ENCODE data around the gene HIF3A. TPM values are rescaled to one million over a fixed set of nuclear protein-coding genes. Genes with fewer than 3 reads are reported as not detected.
"Not testable (repeated sequence)": the region's sequence is repeated elsewhere in the genome, so short reads cannot be mapped to it uniquely, and the experiment has no call there.

The HIF3A gene
- not detected for total RNA-seq

- Mint-ChIP-seq H3K27me3 (peaks cover 26% of the 10 kb centered on the region), H3K4me3 (no peak within 1 kb of the TSS), H3K36me3 (ENCODE audit: low read depth) (no peaks in the 10 kb centered on the region), H3K4me1 (ENCODE audit: low read depth) (peaks cover 3% of the 10 kb centered on the region), H3K27ac (no peak within 1 kb of the TSS), H3K9me3 (no peaks in the 10 kb centered on the region)
- ChIA-PET CTCF (interaction anchor here (1.2 to 1.7 kb wide), 2 partner anchors 16 to 34 kb away, joined by 4 to 7 read pairs; no protein-coding TSS in a partner anchor), POLR2A (interaction anchor here (0.6 kb wide), 1 partner anchor 1341 kb away, joined by 4 read pairs; no protein-coding TSS in a partner anchor)
- intact Hi-C loops (cut with micrococcal nuclease), result no loop called here
- ATAC-seq (peak; percentile 30), DNase-seq (peak; percentile 14)
- TF ChIP-seq, protein P1, sequence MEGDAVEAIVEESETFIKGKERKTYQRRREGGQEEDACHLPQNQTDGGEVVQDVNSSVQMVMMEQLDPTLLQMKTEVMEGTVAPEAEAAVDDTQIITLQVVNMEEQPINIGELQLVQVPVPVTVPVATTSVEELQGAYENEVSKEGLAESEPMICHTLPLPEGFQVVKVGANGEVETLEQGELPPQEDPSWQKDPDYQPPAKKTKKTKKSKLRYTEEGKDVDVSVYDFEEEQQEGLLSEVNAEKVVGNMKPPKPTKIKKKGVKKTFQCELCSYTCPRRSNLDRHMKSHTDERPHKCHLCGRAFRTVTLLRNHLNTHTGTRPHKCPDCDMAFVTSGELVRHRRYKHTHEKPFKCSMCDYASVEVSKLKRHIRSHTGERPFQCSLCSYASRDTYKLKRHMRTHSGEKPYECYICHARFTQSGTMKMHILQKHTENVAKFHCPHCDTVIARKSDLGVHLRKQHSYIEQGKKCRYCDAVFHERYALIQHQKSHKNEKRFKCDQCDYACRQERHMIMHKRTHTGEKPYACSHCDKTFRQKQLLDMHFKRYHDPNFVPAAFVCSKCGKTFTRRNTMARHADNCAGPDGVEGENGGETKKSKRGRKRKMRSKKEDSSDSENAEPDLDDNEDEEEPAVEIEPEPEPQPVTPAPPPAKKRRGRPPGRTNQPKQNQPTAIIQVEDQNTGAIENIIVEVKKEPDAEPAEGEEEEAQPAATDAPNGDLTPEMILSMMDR (IDR thresholded peaks at IDR 0.05), result no peak
These were observed at the start of gene HIF3A for GRCh38 chr19:46296722-46297461. HIF3A (plus strand) TSS chr19:46297042; CDS start chr19:46297077, 35 bp downstream.

DNA sequence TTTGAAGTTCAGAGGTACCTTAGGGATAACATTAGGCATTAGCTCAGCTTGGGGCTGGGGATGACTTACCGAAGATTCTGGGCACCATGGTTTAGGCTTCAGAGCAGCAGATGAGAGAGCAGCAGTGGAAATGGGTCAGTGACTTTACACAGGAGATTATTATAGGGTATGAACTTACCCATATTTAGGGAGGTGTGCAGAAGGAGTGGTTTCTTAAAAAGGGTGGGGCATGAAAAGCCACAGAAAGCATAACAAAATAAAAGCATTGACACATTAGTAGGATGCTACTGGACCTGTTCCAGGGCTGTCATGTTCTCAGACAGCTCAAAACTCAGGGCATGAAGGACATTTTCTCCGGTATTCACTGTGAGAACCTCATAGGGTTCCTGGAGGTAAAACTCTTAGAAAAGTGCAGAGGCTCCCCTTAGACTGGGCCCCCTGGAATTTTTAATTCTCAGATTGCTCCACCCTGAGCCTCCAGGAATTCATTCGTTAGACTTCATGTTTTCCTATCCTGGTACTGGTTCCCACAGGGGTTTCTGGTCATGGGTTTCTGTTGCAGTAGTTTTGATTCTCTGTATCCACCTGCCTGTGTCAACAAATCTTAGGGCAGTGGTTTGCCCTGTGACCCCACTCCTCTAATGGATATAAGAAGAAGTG is 46.6 kb upstream of the HIF3A start:
- peaks cover 42% of the 10 kb centered on the region for H3K27me3 Mint-ChIP-seq
- ChIA-PET CTCF (interaction anchor here (0.9 kb wide), 1 partner anchor 15 kb away, joined by 4 read pairs; no protein-coding TSS in a partner anchor), POLR2A (interaction anchor here (1.1 to 1.5 kb wide), 2 partner anchors 12 to 126 kb away, joined by 3 to 5 read pairs; no protein-coding TSS in a partner anchor)
- H3K4me1 Mint-ChIP-seq (ENCODE audit: low read depth), result no peaks in the 10 kb centered on the region
- TF ChIP-seq, protein P1 (IDR thresholded peaks at IDR 0.05), result no peak
- intact Hi-C loops (cut with micrococcal nuclease), result no loop called here
- H3K27ac Mint-ChIP-seq, result no peak overlapping the region
- no peak for ATAC-seq
- H3K36me3 Mint-ChIP-seq (ENCODE audit: low read depth), result no peaks in the 10 kb centered on the region
- H3K9me3 Mint-ChIP-seq, result no peaks in the 10 kb centered on the region
- no peak overlapping the region for H3K4me3 Mint-ChIP-seq
- DNase-seq, result no peak

DNA sequence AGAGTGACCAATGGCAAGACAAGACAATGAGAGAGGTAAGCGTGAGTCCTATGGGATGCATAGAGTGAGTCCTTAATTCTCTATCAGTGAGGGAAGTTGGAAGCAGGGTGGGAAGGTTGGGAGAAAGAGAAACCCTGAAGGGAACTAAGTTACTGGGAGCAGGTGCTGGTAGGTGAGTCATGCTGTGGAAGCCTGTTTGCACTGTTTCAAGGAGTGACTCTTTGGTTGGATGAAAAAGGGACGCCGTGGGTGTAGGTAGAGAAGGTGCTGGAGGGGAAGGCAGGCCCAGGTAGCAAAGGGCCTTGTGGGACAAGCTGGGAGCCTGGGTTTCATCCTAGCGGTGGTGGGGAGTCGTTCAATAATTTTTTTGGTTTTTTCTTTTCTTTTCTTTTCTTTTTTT is 45.4 kb upstream of the HIF3A start:
- no peaks in the 10 kb centered on the region for H3K36me3 Mint-ChIP-seq (ENCODE audit: low read depth)
- POLR2A ChIA-PET, result interaction anchor here (0.6 kb wide), 1 partner anchor 1157 kb away, joined by 3 read pairs; no protein-coding TSS in a partner anchor
- TF ChIP-seq, protein P1 (IDR thresholded peaks at IDR 0.05), result no peak
- H3K27me3 Mint-ChIP-seq, result peaks cover 46% of the 10 kb centered on the region
- no peak overlapping the region for H3K27ac Mint-ChIP-seq
- DNase-seq (no peak), ATAC-seq (no peak)
- CTCF ChIA-PET, result no interaction called here
- no peaks in the 10 kb centered on the region for H3K9me3 Mint-ChIP-seq
- intact Hi-C loops (cut with micrococcal nuclease), result no loop called here
- no peak overlapping the region for H3K4me3 Mint-ChIP-seq
- H3K4me1 Mint-ChIP-seq (ENCODE audit: low read depth), result no peaks in the 10 kb centered on the region

DNA sequence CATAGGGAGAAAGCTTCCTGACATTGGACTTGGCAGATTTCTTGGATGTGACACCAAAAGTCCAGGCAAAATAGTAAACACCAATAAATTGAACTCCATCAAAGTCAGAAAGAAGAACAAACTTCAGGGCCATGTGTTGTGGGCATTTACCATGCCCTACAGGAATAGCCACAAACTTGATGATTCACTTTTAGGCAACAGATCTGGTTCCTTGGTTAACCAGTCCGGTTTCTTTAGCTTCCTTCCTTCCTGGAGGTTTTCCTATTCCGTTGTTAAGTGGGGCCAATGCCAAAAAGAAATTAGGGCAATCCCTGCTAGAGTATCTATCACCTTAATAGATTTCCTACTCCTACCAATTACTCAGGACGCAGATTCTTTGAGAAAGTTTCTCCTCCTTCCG is 42.1 kb upstream of the HIF3A start:
- intact Hi-C loops (cut with micrococcal nuclease), result no loop called here
- CTCF ChIA-PET, result interaction anchor here (0.6 to 1.3 kb wide), 3 partner anchors 10 to 485 kb away, joined by 3 to 8 read pairs (median 4); partner anchors contain the start of gene SIX5
- Mint-ChIP-seq H3K36me3 (ENCODE audit: low read depth) (no peaks in the 10 kb centered on the region), H3K4me1 (ENCODE audit: low read depth) (no peaks in the 10 kb centered on the region), H3K9me3 (no peaks in the 10 kb centered on the region), H3K4me3 (no peak overlapping the region), H3K27ac (no peak overlapping the region), H3K27me3 (peaks cover 37% of the 10 kb centered on the region)
- DNase-seq (no peak), ATAC-seq (no peak)
- TF ChIP-seq, protein P1 (IDR thresholded peaks at IDR 0.05), result no peak
- POLR2A ChIA-PET, result no interaction called here

DNA sequence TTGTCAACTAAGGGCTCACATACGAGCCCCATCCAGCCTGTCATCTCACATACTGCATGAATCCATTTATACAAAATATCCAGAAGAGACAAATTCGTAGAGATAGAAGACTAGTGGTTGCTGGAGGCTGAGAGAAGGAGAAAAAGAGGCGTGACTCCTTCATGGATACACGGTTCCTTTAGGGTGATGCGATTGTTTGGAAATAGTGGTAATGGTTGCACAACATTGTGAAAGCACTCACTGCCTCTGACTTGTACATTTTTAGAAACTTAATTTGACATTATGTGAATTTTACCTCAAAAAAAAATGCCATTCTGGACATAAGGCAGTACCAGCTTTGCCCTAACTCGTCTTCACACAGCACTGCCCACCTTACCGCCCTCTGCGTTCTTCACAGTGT is 40.0 kb upstream of the HIF3A start:
- H3K4me3 Mint-ChIP-seq, result no peak overlapping the region
- DNase-seq (no peak), ATAC-seq (no peak)
- no peak overlapping the region for H3K27ac Mint-ChIP-seq
- ChIA-PET POLR2A (no interaction called here), CTCF (interaction anchor here (1.4 kb wide), 1 partner anchor 24 kb away, joined by 5 read pairs; no protein-coding TSS in a partner anchor)
- TF ChIP-seq, protein P1 (IDR thresholded peaks at IDR 0.05), result no peak
- H3K36me3 Mint-ChIP-seq (ENCODE audit: low read depth), result no peaks in the 10 kb centered on the region
- no peaks in the 10 kb centered on the region for H3K9me3 Mint-ChIP-seq
- intact Hi-C loops (cut with micrococcal nuclease), result no loop called here
- no peaks in the 10 kb centered on the region for H3K4me1 Mint-ChIP-seq (ENCODE audit: low read depth)
- peaks cover 42% of the 10 kb centered on the region for H3K27me3 Mint-ChIP-seq

DNA sequence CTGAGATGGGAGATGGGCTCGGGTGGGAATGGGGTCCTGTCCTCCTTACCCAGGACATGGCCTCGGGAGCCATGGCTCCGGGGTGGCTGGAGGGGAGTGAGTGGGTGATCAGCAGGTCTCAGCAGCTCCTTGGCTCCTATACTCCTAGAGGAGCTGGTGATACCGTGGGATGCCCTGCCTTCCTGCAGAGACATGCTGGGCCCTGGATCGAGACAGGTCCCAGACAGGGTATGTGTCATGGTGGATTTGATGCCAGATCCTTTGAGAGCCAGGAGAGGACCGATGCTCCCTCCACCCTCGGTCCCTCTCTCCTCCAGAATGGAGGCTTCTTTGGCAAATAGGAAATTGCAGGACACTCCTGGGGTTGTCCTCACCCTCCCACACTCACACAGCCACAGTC is 35.3 kb upstream of the HIF3A start:
- POLR2A ChIA-PET; H3K27ac Mint-ChIP-seq; ATAC-seq; H3K4me3 Mint-ChIP-seq; H3K36me3 Mint-ChIP-seq (ENCODE audit: low read depth); H3K9me3 Mint-ChIP-seq; DNase-seq; intact Hi-C loops (cut with micrococcal nuclease): not testable (repeated sequence)
- CTCF ChIA-PET, result interaction anchor here (1.3 to 9.9 kb wide), 3 partner anchors 19 to 182 kb away, joined by 3 to 92 read pairs (median 9); no protein-coding TSS in a partner anchor
- H3K4me1 Mint-ChIP-seq (ENCODE audit: low read depth), result peaks cover 11% of the 10 kb centered on the region
- peaks cover 47% of the 10 kb centered on the region for H3K27me3 Mint-ChIP-seq
